Stomach (tissue), 4 donors: ENCODE results near the gene SACM1L.

Experiments
- CTCF ChIP-seq, 7 experiments: fragments of 450-650 bp in 4 of 7; fragments of 200-600 bp in 3 of 7; sonication (generic) in 3 of 7; IDR thresholded peaks; one replicate each; pipeline ENCODE4 v1.5.1; 2016 to 2019; ENCODE audit warnings: antibody characterized with exemption in 7 of 7, control low read depth in 2 of 7, mild to moderate bottlenecking in 1 of 7
- POLR2AphosphoS5 ChIP-seq, 3 donors: sonication (generic); formaldehyde crosslinking; IDR thresholded peaks; one replicate each; pipeline ENCODE4 v1.6.1; 2016; ENCODE audit warnings: antibody characterized with exemption in 3 of 3

GRCh38 chr3:45715945-45716344, 26.7 kb downstream of the SACM1L start:
- no peak for TF ChIP-seq POLR2AphosphoS5 (IDR thresholded peaks at IDR 0.05)
- TF ChIP-seq CTCF (IDR thresholded peaks at IDR 0.05) = no peak
